Right renal cortex interstitium (tissue), 3 donors: ENCODE measurements around the gene FAM47B. TPM values are rescaled to one million over a fixed set of nuclear protein-coding genes. Genes with fewer than 3 reads are reported as not detected.

Experiments
- DNase-seq, 3 donors: peaks; one replicate each; pipeline ENCODE4 v3.0.0-alpha.2; 2013; ENCODE audit warnings: low read depth in 3 of 3, low spot score in 2 of 3
- polyA plus RNA-seq, 3 donors: library from polyadenylated mRNA; unstranded; fragments of 120-200 nt; gene quantifications; one replicate each; pipeline ENCODE4 v1.2.1, GENCODE V29; 2013; ENCODE audit not compliant: insufficient read length in 3 of 3

FAM47B gene
- not detected for polyA plus RNA-seq

- DNase-seq, result no peak
These were observed at the start of gene FAM47B for GRCh38 chrX:34942496-34942895. FAM47B (plus strand) TSS chrX:34942796; CDS start chrX:34942832, 36 bp downstream.

DNA sequence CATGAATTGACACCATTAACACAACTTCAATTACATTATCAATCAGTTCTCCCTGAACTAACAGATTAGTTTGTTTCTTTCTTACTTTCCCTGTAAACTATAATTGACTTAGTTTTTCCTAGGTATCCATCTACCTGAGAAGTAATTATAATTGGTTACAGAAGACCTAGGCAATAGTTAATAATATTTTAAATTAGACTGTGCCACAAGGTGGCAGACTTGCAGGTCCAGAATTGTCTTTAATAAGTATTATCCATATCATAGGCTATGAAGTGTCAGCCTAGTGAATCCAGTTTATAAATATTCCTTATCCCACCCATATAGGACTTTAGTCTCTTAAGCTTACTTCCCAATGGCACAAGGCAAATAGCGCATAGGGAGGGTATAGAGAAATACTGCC is 48.9 kb upstream of the FAM47B start:
- no peak for DNase-seq

DNA sequence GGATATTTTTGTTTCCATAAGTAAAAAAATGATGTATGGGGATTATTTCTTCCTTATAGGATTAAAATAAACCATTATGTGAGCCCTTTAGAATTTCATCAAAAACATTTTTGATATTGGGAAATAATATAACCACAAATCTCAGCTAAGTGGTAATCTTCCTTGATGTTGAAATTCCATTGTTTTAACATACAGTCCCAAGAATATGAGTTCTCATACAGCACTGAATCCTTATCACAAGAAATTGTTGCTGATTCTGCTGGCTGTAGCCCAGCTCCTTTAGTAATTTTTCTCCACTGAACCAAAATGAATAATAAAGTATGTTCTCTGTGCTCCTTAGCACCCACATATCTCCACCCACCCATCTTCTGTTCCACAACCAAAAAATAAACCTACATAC is 41.9 kb upstream of the FAM47B start:
- DNase-seq, result no peak

- DNase-seq, result no peak
These were observed 40.8 kb upstream of the FAM47B start for GRCh38 chrX:34901761-34902160.

DNA sequence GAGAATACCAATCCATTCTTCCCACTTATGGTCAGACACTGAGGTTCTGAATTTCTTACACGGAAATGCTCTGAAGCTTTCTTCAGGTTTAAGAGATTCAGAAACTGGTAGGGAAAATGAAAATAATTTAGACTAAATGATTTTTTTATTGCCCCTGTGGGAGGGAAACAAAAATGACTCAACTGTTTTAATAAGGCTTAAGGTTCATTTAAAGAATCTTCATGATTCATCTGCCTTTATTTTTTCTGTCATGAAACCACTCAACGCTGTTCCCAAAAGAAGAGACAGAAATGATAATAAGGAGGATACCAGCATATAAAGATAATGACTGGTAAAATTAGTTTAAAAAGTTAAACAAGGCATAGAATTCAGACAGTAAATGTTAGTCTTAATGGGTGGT is 39.3 kb upstream of the FAM47B start:
- DNase-seq, result no peak

DNA sequence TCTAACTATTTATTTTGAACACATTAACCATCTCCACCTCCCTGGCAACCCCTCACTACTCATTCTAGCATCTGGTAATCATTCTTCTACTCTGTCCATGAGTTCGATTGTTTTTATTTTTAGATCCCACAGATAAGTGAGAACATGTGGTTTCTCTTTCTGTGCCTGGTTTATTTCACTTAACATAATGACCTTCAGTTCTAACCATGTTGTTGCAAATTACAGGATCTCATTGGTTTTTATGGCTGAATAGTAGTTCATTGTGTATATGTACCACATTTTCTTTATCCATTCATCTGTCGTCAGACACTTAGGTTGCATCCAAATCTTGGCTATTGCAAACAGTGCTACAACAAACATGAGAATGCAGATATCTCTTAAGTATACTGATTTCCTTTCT is 33.4 kb upstream of the FAM47B start:
- DNase-seq, result no peak

DNA sequence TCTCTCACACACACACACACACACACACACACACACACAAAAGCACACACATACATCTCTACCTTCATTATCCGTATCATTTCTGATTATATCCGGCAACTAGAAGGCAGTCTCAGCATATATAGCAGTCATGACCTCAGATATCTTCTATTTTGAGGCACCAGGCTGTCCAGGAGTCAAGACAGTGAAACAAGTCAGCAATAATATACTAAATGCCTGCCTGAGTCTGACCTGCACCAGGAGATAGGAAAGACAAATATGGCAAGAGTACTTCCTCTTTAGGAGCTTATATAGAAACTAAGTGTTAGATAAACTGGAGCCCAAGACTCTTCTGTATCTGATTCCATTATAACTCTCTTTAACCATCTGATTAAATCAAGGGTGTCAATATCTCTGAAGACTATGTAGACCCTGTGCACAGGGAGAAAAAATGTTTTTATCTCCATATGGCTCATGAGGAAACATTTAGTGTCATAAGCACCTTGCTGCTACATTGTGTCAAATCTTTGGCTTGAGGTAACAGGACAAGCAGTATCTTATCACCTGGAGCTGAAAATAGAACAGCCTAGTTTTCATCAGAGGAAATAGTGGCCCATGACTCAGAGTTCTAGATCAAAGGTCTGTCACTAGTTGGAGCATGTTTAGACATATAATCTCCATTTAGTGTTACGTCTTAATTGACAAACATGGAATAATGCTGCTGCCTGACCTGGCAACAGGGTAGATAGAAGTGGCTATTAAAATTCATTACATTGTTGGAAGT is 27.0 kb upstream of the FAM47B start:
- no peak for DNase-seq

GRCh38 chrX:34917146-34917545 is 25.4 kb upstream of the FAM47B start:
- DNase-seq, result no peak

- DNase-seq, result no peak
These were observed 24.4 kb upstream of the FAM47B start for GRCh38 chrX:34918091-34918736.

DNA sequence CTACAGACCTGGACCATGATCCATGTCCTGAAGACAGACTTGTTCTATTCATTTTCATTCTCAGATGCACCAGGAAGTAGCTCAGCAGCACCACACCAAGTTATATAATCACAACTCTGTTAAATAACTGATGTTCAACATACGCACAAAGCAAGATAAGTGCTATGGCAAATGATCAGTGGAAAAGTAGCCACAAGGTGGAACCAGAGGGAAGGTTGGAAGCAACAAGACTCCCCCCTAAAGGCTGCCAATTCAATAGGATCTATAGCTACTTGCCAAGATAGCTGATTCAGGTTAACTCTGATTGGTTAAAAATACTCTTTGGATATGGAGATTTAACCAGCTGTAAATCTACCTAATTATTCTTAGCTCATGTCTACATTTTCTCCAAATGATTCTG is 23.7 kb upstream of the FAM47B start:
- peak; percentile 1 to 10 (median 1) for DNase-seq

DNA sequence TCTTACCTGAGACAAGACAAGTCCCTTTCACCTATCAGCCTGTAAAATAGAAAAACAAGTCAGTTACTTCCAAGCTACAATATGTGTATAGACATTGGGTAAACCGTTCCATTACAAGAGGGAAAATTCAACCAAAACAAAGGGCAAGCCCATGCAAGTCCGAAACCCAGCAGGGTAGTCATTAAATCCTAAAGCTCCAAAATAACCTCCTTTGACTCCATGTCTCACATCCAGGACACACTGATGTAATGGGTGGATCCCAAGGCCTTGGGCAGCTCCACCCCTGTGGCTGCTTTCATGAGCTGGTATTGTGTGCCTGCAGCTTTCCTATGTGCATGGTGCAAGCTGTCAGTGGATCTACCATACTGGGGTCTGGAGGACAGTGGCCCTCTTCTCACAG is 14.7 kb upstream of the FAM47B start:
- no peak for DNase-seq

GRCh38 chrX:34943235-34943634 is 639 bp downstream of the FAM47B start:
- no peak for DNase-seq

GRCh38 chrX:34956916-34957315 is 14.3 kb downstream of the FAM47B start:
- no peak for DNase-seq

- DNase-seq, result no peak
These were observed 19.1 kb downstream of the FAM47B start for GRCh38 chrX:34961662-34962061.

DNA sequence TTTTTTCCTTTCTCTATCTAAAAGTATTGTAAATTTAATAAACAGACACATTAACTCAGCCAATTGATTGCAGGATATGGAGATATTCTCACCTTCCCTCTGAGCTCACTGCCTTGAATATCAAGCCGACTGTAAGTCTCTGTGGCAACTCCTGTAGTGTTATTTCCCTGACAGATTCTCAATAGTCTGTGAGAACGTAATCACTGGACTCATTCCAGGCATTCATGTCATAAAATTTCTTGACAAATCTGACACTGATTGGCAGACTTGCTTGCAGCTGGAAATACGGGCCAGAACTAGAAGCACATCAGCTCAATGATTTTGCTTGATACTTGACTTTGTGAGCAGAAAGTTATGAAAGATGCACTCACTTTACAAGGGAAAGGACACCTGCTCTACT is 29.6 kb downstream of the FAM47B start:
- no peak for DNase-seq

DNA sequence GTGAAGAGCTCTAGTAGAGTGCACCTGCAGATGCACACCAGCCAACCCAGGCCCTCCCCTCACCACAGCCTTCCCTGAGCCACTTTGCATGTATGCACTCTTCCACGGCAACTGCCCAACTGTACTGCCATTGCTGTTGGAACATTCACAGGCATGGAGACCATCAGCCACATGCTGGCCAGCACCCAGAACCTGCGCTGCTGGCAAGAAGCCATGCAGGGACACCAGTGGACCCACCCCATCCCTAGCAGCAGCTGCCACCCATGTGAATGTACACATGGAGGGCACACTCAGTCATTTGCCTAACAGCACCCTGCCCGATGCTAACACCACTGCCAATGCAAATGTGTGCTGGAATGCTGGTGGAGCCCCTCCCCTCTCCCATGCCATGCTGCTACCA is 35.6 kb downstream of the FAM47B start:
- no peak for DNase-seq

- no peak for DNase-seq
These were observed 45.0 kb downstream of the FAM47B start for GRCh38 chrX:34987646-34988045.
